GM10248 (cell line): ENCODE results near the gene HTT.

Source experiments
- CTCF ChIA-PET: fragments of 300-600 bp; sonication (Branson Sonifier 250); formaldehyde crosslinking; extraction: SDS; loops from one replicate; lab custom pipeline; 2021; ENCODE audit warnings: antibody characterized with exemption; lab: Yijun Ruan, JAX
- POLR2A ChIA-PET: fragments of 350-650 bp; sonication (Branson Sonifier 250); formaldehyde crosslinking; extraction: SDS; loops from one replicate; lab custom pipeline; 2020; ENCODE audit warnings: antibody characterized with exemption; lab: Yijun Ruan, JAX
- DNase-seq: peaks from one replicate; pipeline ENCODE4 v3.0.0; 2012; ENCODE audit errors: extremely low spot score
- TF ChIP-seq, protein P1 (sequence below): IDR thresholded peaks from 2 replicates; pipeline ENCODE4 v1.5.1; 2012; ENCODE audit warnings: mild to moderate bottlenecking, low read depth; ENCODE audit errors: extremely low read depth, missing control alignments, control extremely low read depth

HTT gene

DNA sequence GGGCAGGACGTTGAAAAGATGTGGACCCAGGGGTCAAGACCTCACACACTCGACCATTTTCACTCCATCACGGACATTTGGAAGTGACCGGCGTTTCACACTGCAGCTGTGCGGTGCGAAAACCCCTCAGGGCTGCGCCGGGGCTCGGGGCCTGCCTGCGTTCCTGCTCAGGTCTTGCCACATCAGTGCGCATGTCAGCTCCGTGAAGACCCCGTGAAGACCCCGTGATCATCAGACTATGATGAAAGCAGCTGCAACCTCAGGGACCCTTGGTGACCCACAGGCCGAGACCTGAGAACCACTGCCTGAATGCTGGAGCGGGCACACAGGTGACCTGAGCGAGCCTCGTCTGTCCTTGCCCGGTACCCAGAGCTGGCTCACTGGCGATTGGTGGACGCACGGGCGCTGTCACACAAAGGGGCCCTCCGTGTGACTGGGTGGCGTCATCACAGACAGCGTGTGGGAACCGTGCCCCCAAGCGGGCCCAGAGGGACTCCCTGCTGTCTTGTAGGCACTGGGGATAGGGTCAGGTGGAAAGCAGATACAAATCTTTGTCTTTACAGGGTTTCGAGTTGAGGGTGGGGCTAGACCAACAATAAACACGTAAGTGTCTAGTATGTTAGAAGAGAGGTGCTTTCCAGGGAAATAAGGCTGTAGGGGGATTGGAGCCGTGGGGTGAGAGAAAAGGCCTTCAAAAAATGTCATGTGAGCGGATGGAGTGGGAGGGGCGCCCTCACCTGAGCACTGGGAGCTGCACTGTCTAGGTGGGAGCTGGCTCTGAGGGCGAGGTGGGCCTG is 187.1 kb downstream of the HTT start:
- ChIA-PET POLR2A (no interaction called here), CTCF (no interaction called here)
- DNase-seq = no peak
- TF ChIP-seq, protein P1, sequence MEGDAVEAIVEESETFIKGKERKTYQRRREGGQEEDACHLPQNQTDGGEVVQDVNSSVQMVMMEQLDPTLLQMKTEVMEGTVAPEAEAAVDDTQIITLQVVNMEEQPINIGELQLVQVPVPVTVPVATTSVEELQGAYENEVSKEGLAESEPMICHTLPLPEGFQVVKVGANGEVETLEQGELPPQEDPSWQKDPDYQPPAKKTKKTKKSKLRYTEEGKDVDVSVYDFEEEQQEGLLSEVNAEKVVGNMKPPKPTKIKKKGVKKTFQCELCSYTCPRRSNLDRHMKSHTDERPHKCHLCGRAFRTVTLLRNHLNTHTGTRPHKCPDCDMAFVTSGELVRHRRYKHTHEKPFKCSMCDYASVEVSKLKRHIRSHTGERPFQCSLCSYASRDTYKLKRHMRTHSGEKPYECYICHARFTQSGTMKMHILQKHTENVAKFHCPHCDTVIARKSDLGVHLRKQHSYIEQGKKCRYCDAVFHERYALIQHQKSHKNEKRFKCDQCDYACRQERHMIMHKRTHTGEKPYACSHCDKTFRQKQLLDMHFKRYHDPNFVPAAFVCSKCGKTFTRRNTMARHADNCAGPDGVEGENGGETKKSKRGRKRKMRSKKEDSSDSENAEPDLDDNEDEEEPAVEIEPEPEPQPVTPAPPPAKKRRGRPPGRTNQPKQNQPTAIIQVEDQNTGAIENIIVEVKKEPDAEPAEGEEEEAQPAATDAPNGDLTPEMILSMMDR = no peak

DNA sequence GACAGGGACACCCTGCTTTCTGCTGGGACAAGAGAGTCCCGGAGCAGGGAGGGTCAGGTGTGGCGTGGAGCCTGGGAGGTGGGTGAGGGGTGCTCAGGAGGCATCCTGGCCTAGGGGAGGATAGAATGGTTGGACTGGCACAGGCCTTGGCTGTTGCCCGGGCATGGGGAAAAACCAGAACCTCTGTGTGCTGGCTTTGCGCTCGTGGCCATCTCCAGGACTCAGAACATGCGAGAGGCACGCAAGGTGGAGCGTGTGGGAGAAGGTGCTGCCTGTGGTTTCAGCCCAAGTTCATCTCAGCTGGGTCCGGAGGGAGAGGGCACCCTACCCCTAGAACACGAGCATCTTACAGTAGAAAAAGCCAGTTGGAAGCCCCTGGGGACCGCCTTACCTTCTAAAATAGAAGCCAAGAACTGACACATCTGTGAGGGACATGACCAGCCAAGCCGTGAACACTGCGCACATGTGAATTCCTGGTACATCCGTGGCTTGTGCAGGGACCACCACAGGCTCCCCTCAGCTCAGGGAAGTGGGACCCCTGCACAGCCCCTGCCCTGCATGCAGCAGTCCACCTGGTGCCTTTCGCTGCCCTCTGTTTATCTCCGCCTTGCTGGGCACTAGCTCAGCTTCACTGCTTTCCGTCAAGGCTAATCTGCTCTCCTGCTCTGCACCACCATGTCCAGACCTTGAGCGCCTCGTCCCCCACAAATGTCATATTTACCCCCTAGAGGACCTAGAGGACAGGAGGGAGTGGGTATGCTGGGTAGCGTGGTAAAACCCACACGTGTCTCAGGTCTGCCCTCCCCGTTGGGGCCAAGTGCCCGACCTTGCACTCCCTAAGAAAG is 187.9 kb downstream of the HTT start:
- ChIA-PET POLR2A (no interaction called here), CTCF (no interaction called here)
- no peak for DNase-seq
- TF ChIP-seq, protein P1 = no peak

DNA sequence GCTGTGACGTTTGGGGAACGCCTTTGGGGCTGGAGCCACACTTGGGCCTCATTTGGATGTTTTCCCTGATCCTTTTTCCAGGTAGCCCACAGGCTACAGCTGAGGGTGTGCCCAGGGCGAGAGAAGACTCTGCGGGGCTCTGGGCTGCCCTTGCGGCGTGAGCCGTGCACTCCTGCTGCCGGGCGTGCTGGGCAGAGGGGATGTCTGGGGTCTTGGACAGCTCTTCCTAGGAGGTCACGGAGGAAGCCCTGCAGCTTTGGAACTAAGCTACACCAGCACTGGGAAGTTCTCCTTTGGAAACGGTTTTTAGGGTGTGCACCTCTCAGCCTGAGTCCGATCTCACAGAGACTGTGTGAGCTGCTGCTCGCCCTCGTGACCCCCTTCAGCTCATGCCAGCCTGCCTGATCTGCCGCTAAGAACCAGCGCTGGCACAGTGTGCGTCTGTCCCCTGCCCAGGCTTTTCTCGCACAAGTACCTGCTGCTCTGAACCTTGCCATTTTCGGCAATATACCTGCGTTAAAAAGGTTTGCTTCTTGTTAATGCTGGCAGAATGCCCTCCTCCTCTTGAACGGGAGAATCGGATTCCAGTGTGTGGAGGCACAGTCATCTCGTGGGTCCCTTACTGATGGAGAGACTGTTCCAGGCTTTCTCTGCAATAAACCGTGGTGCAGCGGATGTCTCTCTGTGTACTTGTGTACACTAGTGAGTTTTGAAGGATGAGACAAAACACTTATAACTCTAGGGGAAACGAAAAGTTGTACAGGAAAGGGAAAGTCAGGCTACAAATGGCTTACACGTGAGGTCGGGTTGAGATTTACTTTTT is 188.8 kb downstream of the HTT start:
- DNase-seq = no peak
- ChIA-PET CTCF (no interaction called here), POLR2A (no interaction called here)
- TF ChIP-seq, protein P1 = no peak

GRCh38 chr4:3263876-3264193 is 189.4 kb downstream of the HTT start:
- ChIA-PET POLR2A (no interaction called here), CTCF (no interaction called here)
- TF ChIP-seq, protein P1 = no peak
- no peak for DNase-seq

DNA sequence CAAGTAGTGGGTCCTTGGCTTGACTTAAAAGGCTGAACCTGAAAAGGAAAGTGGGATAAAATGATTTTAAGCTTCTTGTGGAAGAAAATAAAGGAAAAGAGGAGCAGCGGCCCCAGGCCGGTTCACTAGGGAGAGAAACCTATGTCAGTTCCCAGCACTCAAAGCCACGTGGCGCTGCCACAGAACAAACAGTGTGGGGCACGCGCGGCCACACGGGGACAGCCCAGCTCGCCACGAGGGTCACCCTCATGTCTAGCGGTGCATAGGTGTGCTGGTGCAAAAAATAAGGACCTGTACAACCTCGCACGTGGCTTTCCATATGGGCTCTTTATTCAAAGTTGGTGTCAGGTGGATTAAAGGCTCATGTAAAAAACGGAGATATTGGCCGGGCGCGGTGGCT is 191.6 kb downstream of the HTT start:
- TF ChIP-seq, protein P1 = no peak
- no peak for DNase-seq
- CTCF ChIA-PET = interaction anchor here (1.6 kb wide), 1 partner anchor 214 kb away, joined by 3 read pairs; no protein-coding TSS in a partner anchor
- POLR2A ChIA-PET = no interaction called here

DNA sequence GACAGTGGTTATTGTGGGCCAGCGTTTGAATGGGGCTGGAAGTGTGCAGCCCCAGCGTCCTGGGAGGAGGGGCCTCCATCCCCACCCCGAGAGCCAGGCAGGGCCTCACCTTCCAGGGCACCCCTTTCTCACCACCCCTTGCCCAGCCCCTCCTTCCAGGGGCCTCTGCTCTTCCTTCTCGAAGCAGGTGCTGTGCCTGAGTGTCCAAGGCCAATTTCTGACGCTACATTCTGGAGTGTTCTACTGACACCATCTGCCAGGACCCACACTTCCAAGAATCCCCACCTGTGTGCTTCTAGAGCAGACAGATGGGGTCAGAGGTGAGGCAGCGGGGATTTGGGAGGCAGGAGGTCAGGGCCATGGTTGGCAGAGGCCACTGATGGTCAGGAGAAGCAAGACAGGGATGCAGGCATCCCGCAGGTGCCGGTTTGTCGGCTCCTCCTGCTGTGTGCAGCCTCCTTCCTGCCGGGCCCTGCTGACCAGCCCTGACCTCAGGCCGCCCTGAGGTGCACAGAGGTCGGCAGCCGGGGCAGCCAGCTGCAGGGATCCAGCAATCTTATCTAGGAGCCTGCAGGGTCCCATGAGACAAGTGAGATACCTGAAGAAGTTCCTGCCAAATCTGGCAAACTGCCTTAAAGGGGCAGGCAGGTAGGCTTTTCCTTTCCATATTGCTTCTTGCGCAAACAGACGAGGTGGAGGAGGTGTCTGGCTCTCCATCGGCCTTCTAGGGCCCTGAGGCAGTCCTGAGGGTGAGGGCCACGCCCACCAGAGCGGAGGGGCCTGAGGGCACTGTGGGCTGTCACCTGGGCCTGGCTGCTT is 193.3 kb downstream of the HTT start:
- TF ChIP-seq, protein P1 = no peak
- CTCF ChIA-PET = interaction anchor here (1.6 kb wide), 1 partner anchor 212 kb away, joined by 3 read pairs; no protein-coding TSS in a partner anchor
- POLR2A ChIA-PET = no interaction called here
- no peak for DNase-seq
